ENCODE measurements around the gene LCP2. TPM values are rescaled to one million over a fixed set of nuclear protein-coding genes. Genes with fewer than 3 reads are reported as not detected.
"Not testable (repeated sequence)": the region's sequence is repeated elsewhere in the genome, so short reads cannot be mapped to it uniquely, and the experiment has no call there.

Gene LCP2
- total RNA-seq, 1 experiment from 2014 or later = not detected

GRCh38 chr5:170249355-170249754 is 48.2 kb downstream of the LCP2 start:
- no peak overlapping the region for H2BK12ac ChIP-seq (ENCODE audit: insufficient read length, low read depth, low read length)
- H4K8ac ChIP-seq (replicated peaks; ENCODE audit: insufficient read length, low read depth, low read length) = no peak overlapping the region
- no peak overlapping the region for H3K4me2 ChIP-seq (ENCODE audit: insufficient read depth, insufficient read length, low read length)
- H3K4me3 Mint-ChIP-seq = no peak overlapping the region
- H3K56ac ChIP-seq (ENCODE audit: insufficient read length, low read depth, low read length) = no peak overlapping the region
- no peak overlapping the region for H2BK20ac ChIP-seq (ENCODE audit: low read depth, low read length, poor library complexity, severe bottlenecking)
- no peak overlapping the region for H2BK15ac ChIP-seq (ENCODE audit: low read depth, low read length)
- no peaks in the 10 kb centered on the region for H3K23me2 ChIP-seq (ENCODE audit: insufficient read length, low read depth, low read length, poor library complexity, severe bottlenecking)
- no peak overlapping the region for H3K4ac ChIP-seq (ENCODE audit: low read depth, low read length)
- H3K14ac ChIP-seq (ENCODE audit: insufficient read depth, low read length) = no peak overlapping the region
- H3K79me1 ChIP-seq (ENCODE audit: insufficient read depth, low read depth, low read length, poor library complexity, severe bottlenecking) = no peaks in the 10 kb centered on the region
- peaks cover 0 to 12% (median 4%) of the 10 kb centered on the region in 3 experiments; a peak in 4 of 7 replicates for H3K36me3 Mint-ChIP-seq (ENCODE audit: insufficient read depth in 1 of 3, low read depth in 3 of 3)
- H3K23ac ChIP-seq (ENCODE audit: insufficient read length, low read depth, low read length) = no peak overlapping the region
- peaks cover 0 to 7% of the 10 kb centered on the region in 2 experiments; a peak in 2 of 5 replicates for H3K9me3 Mint-ChIP-seq
- H3K27me3 ChIP-seq (ENCODE audit: insufficient read depth, low read length) = no peaks in the 10 kb centered on the region
- WGBS (ENCODE audit: extremely low coverage, insufficient read length, low lambda C conversion rate) = no CpG with 5 or more reads among the region's 4 CpGs
- TF ChIP-seq, protein P1, sequence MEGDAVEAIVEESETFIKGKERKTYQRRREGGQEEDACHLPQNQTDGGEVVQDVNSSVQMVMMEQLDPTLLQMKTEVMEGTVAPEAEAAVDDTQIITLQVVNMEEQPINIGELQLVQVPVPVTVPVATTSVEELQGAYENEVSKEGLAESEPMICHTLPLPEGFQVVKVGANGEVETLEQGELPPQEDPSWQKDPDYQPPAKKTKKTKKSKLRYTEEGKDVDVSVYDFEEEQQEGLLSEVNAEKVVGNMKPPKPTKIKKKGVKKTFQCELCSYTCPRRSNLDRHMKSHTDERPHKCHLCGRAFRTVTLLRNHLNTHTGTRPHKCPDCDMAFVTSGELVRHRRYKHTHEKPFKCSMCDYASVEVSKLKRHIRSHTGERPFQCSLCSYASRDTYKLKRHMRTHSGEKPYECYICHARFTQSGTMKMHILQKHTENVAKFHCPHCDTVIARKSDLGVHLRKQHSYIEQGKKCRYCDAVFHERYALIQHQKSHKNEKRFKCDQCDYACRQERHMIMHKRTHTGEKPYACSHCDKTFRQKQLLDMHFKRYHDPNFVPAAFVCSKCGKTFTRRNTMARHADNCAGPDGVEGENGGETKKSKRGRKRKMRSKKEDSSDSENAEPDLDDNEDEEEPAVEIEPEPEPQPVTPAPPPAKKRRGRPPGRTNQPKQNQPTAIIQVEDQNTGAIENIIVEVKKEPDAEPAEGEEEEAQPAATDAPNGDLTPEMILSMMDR (conservative IDR thresholded peaks at IDR 0.05) = no peak
- H2AK5ac ChIP-seq (ENCODE audit: insufficient read length, low read length) = no peak overlapping the region
- no peak overlapping the region for H3K27ac Mint-ChIP-seq
- H2BK120ac ChIP-seq (ENCODE audit: low read depth, low read length, poor library complexity, severe bottlenecking) = peak overlapping the region; percentile 44
- H2AFZ ChIP-seq (ENCODE audit: low read length) = no peak overlapping the region
- peaks cover 63 to 66% of the 10 kb centered on the region in 2 experiments for H3K4me1 Mint-ChIP-seq
- peaks cover 2% of the 10 kb centered on the region; the same call in 1 of the 2 replicates for H3K27me3 Mint-ChIP-seq (ENCODE audit: low read depth)
- no peak overlapping the region for H3K18ac ChIP-seq (ENCODE audit: insufficient read length, low read depth, low read length)
- H3K27ac ChIP-seq (ENCODE audit: insufficient read length, low read depth, low read length) = no peak overlapping the region
- H3K79me2 ChIP-seq (ENCODE audit: insufficient read depth, low read length) = no peaks in the 10 kb centered on the region
- H4K20me1 ChIP-seq (ENCODE audit: control insufficient read depth, insufficient read depth, insufficient read length) = no peaks in the 10 kb centered on the region
- H4K5ac ChIP-seq (ENCODE audit: insufficient read length, low read depth, low read length) = no peak overlapping the region
- no peak for DNase-seq
- H3T11ph ChIP-seq (ENCODE audit: low read length) = no peak overlapping the region
- no peak overlapping the region for H2BK5ac ChIP-seq (ENCODE audit: insufficient read length, low read length)
- no peak overlapping the region for H3K9ac ChIP-seq (ENCODE audit: extremely low read depth, insufficient read length, low read length)
- H3K4me1 ChIP-seq (ENCODE audit: insufficient read depth, low read length) = peaks cover 6% of the 10 kb centered on the region; the same call in 1 of the 2 replicates
- no peak overlapping the region for H4K91ac ChIP-seq (ENCODE audit: insufficient read length, low read depth, low read length)
- no peaks in the 10 kb centered on the region for H3K9me3 ChIP-seq (ENCODE audit: control insufficient read depth, low read depth, low read length)

DNA sequence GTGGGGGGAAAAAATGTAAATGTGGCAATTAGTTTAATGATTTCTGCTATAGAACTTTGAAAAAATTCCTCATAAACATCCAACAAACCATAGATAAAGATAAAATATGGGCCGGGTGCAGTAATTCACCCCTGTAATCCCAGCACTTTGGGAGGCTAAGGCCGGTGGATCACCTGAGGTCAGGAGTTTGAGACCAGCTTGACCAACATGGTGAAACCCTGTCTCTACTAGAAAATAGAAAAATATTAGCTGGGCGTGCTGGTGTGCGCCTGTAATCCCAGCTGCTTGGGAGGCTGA is 48.7 kb downstream of the LCP2 start:
- H3K23me2 ChIP-seq (ENCODE audit: insufficient read length, low read depth, low read length, poor library complexity, severe bottlenecking); H3K4me1 ChIP-seq (ENCODE audit: insufficient read depth, low read length); H4K5ac ChIP-seq (ENCODE audit: insufficient read length, low read depth, low read length); H3K18ac ChIP-seq (ENCODE audit: insufficient read length, low read depth, low read length); H3K4me2 ChIP-seq (ENCODE audit: insufficient read depth, insufficient read length, low read length); H4K20me1 ChIP-seq (ENCODE audit: control insufficient read depth, insufficient read depth, insufficient read length); H2BK20ac ChIP-seq (ENCODE audit: low read depth, low read length, poor library complexity, severe bottlenecking); H3K27ac ChIP-seq (ENCODE audit: insufficient read length, low read depth, low read length); H2BK12ac ChIP-seq (ENCODE audit: insufficient read length, low read depth, low read length); H3K56ac ChIP-seq (ENCODE audit: insufficient read length, low read depth, low read length); H3K27ac Mint-ChIP-seq; H2AK5ac ChIP-seq (ENCODE audit: insufficient read length, low read length); H2BK120ac ChIP-seq (ENCODE audit: low read depth, low read length, poor library complexity, severe bottlenecking); H2BK15ac ChIP-seq (ENCODE audit: low read depth, low read length); H3K9me3 ChIP-seq (ENCODE audit: control insufficient read depth, low read depth, low read length); H3K79me2 ChIP-seq (ENCODE audit: insufficient read depth, low read length); H3K9ac ChIP-seq (ENCODE audit: extremely low read depth, insufficient read length, low read length); H3K4ac ChIP-seq (ENCODE audit: low read depth, low read length); DNase-seq; H3K23ac ChIP-seq (ENCODE audit: insufficient read length, low read depth, low read length); H3T11ph ChIP-seq (ENCODE audit: low read length); H3K27me3 Mint-ChIP-seq (ENCODE audit: low read depth); H3K79me1 ChIP-seq (ENCODE audit: insufficient read depth, low read depth, low read length, poor library complexity, severe bottlenecking); H3K9me3 Mint-ChIP-seq; H3K27me3 ChIP-seq (ENCODE audit: insufficient read depth, low read length); H4K8ac ChIP-seq (replicated peaks; ENCODE audit: insufficient read length, low read depth, low read length); H2AFZ ChIP-seq (ENCODE audit: low read length); H4K91ac ChIP-seq (ENCODE audit: insufficient read length, low read depth, low read length); H3K4me3 Mint-ChIP-seq; H2BK5ac ChIP-seq (ENCODE audit: insufficient read length, low read length); H3K14ac ChIP-seq (ENCODE audit: insufficient read depth, low read length): not testable (repeated sequence)
- WGBS (ENCODE audit: extremely low coverage, insufficient read length, low lambda C conversion rate) = no CpG with 5 or more reads among the region's 4 CpGs
- H3K4me1 Mint-ChIP-seq = peaks cover 60 to 61% of the 10 kb centered on the region in 2 experiments
- peaks cover 0 to 12% (median 4%) of the 10 kb centered on the region in 3 experiments; a peak in 4 of 7 replicates for H3K36me3 Mint-ChIP-seq (ENCODE audit: insufficient read depth in 1 of 3, low read depth in 3 of 3)

Data from H9 (cell line).